GOT3 (cell line): ENCODE data around the gene ADCYAP1R1.

ENCODE experiments used
- DNase-seq: peaks from one replicate; lab custom pipeline; 2025; ENCODE audit warnings: mixed read lengths; lab: John Stamatoyannopoulos, UW

ADCYAP1R1 gene

DNA sequence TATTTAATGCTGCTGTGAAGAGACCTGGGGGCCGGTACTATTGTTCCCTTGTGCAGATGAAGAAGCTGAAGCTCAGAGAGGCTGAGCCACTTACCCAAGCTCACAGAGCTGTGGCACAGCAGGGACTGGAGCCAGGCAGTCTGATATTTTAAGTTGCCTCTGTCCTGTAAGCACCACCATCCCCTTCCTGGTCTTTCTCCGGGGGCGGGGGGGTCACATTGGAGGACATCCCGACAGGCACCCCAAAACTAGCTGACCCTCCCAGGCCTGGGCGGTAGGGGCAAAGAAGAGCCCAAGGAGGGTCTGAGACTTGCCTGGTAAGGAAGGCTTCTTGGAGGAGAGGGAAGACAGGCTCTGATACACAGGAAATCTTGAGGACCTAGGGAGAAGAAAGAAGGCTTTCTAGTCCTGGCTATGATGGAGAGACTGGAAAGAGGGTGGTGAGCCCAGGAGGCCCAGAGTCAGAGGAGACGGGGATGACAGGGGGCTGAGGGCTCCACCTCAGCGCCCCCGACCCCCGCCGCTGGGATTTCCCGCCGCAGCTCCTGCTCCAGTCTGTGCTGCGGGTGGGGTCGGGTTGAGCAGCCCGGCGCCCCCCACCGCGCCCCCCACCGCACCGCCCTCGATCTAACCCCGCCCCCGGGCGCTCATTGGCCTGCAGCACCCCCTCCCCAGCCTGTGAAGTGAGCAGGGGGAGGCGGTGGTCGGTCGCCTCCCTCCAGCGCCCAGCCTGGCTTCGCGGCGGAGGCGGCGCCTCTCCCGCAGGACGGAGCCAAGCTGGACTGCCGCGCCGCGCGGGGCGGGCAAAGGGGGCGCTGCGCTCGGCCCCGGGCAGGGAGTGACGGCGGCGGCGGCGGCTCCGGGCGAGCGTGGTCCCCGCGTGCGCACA, at the start of gene ADCYAP1R1:
TSS of gene ADCYAP1R1 (plus strand) at position 711 of the 889 bp plus-strand sequence. CDS start 10,957 bp downstream, outside the sequence.
- no peak for DNase-seq

GRCh38 chr7:31003097-31003496, 49.0 kb upstream of the ADCYAP1R1 start:
- DNase-seq: no peak

DNA sequence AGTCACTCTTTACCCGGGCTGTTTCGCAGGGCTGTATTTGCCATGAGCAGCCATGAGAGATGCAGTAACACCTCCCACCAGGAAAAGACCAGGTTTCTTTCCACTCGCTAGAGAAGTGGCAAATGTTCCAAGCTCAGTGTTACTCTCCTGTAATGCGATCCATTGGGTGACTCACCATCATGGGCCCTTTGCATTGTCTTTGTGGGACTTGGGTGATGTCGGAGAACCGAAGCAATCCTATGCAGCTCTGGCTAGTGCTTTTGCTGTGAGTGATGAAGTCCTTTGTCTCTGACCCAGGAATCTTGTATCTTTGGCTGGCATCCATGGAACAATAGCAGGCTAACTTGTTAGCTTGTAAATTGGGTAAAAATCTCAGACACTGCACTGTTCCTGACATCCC, 48.4 kb upstream of the ADCYAP1R1 start:
- DNase-seq: no peak

GRCh38 chr7:31004393-31004792, 47.7 kb upstream of the ADCYAP1R1 start:
- DNase-seq: no peak

DNA sequence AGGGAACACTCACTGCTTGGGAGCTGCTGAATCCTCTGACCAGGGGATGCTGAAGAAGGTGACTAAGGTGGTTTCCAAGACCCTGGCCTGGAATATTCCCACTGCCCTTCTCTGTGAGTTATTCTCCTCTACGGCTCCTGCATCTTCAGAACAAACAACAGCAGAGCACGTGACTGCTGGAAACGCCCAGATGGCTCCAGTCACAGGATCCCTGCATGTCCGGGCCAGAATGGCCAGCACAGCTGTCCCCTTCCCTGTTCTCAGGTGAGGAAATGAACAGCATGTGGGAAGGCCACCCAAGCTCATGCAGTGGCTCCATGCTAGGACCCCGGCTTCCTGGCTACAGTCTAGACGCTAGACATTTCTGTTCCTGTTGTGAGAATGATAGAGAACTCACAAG, 45.3 kb upstream of the ADCYAP1R1 start:
- no peak for DNase-seq

DNA sequence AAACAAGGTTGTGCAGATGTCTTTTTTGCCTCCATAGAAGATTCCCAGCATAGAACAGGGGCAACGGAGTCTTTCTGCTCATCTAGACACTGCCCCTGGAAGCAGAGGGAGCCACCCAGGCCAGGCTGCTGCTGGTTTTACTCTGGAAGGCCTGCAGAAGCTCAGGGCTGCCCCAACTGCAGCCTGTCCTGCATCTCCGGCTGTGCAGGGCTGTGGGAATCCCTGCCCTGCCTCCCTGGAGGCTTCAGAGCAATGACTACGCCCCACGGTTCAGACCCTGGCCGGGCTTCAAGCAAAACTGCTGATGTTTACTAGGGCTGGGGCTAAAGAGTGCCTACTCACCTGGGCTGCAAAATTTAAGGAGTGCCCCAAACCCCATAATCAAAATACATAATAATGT, 44.5 kb upstream of the ADCYAP1R1 start:
- DNase-seq: no peak

DNA sequence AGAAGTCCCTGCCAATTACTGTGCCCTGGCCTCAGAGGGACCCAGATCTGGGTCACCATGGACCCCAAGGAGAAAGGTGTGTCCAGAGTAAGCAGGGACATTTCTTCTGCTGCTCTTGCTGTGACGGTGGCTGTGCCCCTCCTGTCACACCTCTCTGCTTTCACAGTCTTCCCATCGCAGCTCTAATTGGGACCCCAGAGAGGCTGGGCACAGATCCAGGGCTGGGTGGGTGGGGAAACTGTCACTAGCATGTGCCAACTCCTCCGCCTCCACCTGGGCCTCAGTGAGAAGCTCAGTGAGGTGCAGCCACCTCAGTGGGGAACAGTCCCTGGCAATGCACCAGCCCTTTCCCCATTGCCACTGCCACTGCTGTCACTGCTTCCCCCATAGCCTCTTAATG, 37.3 kb upstream of the ADCYAP1R1 start:
- DNase-seq: no peak

GRCh38 chr7:31017032-31017675, 35.0 kb upstream of the ADCYAP1R1 start:
- no peak for DNase-seq

GRCh38 chr7:31017721-31018120, 34.4 kb upstream of the ADCYAP1R1 start:
- no peak for DNase-seq

- DNase-seq: no peak
These were observed 32.6 kb upstream of the ADCYAP1R1 start for GRCh38 chr7:31019509-31019908.

DNA sequence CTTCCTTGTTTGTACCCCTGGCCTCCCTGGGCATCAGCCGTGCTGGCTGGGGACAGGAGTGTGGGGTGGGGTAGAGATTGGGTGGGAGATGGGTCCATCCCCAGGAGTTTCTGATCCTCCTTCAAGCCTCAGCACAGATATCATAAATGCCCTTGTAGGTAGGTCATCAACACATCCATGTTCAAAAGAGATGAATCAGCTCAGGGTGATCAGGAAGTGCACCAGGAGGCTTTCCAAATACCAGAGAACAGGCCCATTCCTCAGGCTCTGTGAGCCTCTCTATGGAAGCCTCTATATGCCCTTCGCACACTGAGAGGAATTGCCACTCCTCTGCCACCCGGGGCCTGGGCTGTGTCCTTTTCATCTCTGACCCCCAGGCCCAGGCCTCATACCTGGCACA, 31.9 kb upstream of the ADCYAP1R1 start:
- no peak for DNase-seq

DNA sequence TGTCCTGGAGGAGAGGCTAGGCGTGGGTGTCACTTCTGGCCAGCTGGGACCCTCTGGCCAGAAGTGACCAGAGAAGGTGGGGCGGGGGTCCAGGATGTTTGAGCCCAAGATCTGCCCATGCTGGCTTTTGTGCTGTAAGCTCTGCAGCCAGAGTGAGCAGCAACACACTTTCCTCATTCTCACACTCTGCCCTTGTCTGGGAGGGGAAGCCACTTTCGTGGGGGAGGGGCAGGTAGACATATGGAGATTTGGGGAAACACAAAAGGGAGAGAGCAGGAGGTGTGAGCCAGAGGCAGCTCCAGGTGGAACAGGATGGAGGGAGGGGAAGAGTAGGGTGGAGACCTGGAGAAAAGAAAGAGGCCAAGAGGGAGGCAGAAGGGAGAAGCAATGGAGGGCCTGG, 31.5 kb upstream of the ADCYAP1R1 start:
- DNase-seq: no peak

DNA sequence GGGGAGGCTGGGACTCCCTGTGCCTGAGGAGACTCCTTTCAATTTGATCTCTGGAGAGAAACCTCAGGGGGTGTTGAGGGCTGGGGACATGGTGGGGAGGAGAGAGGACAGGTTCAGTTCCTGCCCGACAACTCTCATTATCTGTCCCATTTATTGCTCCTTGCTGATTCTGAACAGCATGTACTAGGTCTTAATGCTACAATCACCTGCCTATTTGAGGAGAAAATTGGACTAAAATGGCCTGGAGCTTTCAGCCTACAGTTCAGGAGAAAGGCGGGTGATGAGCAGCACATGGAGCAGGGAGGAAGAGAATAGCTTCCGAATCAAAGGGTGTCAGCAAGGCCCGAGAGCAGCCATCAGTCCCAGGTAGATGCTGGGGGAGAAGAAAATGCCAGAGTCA, 30.0 kb upstream of the ADCYAP1R1 start:
- DNase-seq: no peak

DNA sequence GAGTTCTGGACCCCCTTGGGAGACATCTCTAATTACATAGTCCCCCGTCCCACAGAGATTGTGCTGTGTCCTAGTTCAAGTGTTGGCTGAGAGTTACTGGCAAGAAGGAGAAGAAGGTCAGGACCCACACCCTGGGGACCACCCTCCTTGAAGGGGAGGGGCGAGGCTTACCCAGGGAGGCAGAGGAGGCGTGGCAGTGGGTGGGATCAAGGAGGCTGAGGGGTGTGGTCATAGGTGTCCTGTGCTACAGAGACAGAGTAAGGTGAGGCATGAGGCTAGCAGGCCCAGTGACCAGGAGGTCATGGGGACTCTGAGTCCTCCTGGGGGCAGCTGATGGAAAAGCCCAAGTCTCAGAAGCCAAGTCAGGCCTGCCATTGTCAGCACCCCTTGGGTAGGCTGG, 29.4 kb upstream of the ADCYAP1R1 start:
- no peak for DNase-seq

DNA sequence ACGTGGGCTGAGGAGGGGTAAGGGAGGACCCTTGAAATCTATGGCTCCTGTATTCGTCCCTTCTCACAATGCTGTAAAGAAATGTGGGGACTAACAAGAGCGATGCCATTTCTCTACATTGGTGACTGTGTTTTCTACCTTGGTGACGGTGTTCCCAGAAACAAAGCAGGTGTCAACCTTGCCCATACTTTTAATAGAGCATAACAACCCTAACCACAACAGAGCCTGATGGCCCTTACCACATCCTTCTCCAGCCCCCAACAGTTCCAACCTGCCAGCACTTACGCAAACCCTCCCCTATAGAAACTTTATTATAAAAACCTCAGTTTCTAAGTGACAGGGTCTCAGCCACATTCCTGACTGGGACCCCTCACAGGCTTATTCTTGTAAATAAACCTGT, 28.2 kb upstream of the ADCYAP1R1 start:
- DNase-seq: no peak

- no peak for DNase-seq
These were observed 24.7 kb upstream of the ADCYAP1R1 start for GRCh38 chr7:31027161-31027965.

DNA sequence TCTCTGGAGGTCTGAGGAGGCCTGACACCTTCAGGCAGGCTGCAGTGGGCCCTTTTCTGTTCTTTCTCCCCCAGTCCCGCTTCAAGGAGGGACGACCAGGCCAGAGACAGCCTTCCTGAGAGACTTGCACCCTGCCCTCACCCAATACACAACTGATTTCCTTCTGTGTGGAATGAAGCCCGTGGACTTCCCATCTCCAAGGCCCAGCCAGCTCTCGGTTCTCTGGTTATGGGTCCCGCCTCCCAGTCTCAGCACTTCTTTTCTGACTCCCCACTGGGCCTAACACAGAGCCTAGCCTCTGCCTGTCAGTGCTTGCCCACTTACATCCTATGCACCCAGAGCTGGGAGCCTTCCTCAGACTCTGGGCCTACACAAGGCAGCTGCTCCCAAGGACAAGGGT, 24.1 kb upstream of the ADCYAP1R1 start:
- no peak for DNase-seq

DNA sequence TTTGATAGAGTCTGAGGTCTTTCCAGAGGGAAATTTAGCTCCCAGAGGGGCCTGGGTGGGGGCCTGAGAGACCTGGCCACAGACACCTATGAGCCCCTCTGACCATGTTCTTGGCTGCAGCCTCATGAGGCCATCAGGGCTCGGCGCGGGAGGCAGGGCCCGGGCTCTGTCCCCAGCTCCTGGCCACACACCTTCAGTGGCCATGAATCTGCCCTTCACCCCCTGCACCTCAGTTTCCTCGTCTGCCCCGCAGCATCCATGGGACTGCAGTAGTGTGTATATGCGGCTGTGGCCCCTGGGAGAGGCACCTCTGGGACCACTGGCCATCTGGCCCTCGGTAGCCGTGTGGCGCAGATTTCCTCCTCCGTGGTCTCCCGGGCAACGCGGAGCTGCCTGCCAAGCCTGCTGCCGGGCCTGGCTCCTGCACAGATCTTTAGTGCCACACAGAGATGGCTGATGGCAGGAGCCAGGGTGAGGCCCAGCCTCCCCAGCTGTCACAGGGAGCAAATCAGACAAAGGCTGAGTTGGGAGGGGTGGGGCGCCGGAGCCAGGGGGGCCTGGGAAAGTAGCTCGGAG, 23.6 kb upstream of the ADCYAP1R1 start:
- DNase-seq: no peak

GRCh38 chr7:31029251-31030042, 22.7 kb upstream of the ADCYAP1R1 start:
- DNase-seq: no peak

- DNase-seq: no peak
These were observed 18.3 kb upstream of the ADCYAP1R1 start for GRCh38 chr7:31033674-31034300.

DNA sequence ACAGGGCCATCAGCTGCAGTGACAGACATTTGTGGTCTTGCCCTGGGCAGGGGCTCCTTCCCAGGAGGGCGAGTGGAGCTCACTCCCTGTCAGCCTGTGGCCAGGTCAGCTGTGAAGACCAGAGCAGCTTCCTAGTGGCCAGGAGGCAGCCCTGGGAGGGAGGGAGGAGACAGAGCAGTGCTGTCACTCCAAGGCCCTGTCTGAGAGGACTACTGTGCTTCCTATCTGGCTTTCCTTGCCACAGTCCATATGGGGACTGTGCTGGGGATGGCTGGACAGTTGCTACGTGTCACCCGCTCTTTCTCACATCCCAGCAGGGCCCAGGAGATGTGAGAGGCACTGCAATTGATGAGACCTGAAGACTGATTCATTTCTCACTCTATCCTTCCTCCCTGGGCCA, 15.2 kb upstream of the ADCYAP1R1 start:
- DNase-seq: no peak
